Activated T-cell treated with anti-CD3 and anti-CD28 coated beads, Interleukin-2, amount 50 U/mL, for 72 hours (primary cell): ENCODE data around the gene GSTA5. TPM values are rescaled to one million over a fixed set of nuclear protein-coding genes. Genes with fewer than 3 reads are reported as not detected.
"Not testable (repeated sequence)": the region's sequence is repeated elsewhere in the genome, so short reads cannot be mapped to it uniquely, and the experiment has no call there.

ENCODE experiments used
- ATAC-seq, 2 donors: fragments of 150-1000 bp; cut with Tn5 transposase; replicated peaks in 1 of 2; 2 replicates each; pipeline ENCODE4 v1.10.0; 2021; ENCODE audit warnings: moderate library complexity in 2 of 2, mild to moderate bottlenecking in 1 of 2
- DNase-seq, 2 donors: peaks; one replicate each; pipeline ENCODE4 v3.0.0; 2021 to 2022; ENCODE audit warnings: mixed read lengths in 1 of 2
- H3K27ac Mint-ChIP-seq: one replicate; pipeline ENCODE4 v1.8.0; 2022; ENCODE audit warnings: mild to moderate bottlenecking, moderate library complexity, mixed read lengths
- H3K27me3 Mint-ChIP-seq: one replicate; pipeline ENCODE4 v1.8.0; 2022; ENCODE audit warnings: low read depth, mixed read lengths
- H3K36me3 Mint-ChIP-seq, 2 donors: one replicate each; pipeline ENCODE4 v1.8.0; 2022; ENCODE audit warnings: mixed read lengths in 2 of 2, mild to moderate bottlenecking in 1 of 2; ENCODE audit not compliant: insufficient read depth in 2 of 2
- H3K4me1 Mint-ChIP-seq: one replicate; pipeline ENCODE4 v1.8.0; 2022; ENCODE audit warnings: low read depth, mixed read lengths
- H3K4me3 Mint-ChIP-seq, 2 donors: one replicate each; pipeline ENCODE4 v1.8.0; 2022; ENCODE audit warnings: mild to moderate bottlenecking in 2 of 2, mixed read lengths in 2 of 2, moderate library complexity in 2 of 2
- H3K9me3 Mint-ChIP-seq, 2 donors: one replicate each; pipeline ENCODE4 v1.8.0; 2022; ENCODE audit warnings: mixed read lengths in 2 of 2
- total RNA-seq, 2 donors: library from RNA; stranded (reverse); gene quantifications; one replicate each; pipeline ENCODE4 v1.2.3, GENCODE V29; 2022

Gene GSTA5
- total RNA-seq, 2 donors from 2014 or later = not detected

DNA sequence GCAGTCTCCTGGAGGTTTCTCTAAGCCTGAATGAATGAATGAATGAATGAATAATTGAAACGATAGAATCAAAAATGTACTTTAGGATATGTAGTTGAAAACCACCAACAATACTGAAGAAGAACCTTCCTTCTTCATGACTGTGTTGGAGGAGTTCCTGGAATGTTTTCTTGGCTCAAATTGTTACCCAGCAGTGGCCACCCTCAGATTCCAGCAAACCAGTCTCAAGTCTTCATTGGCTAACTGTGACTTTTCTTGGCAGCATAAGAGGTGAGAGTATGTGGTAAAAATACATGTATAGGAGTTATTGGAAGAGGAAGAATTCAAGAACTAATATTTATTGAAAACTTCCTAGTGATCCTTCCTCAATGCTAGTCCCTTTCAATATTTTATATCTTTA lies 41.3 kb downstream of the GSTA5 start:
- H3K27ac Mint-ChIP-seq, DNase-seq, H3K4me3 Mint-ChIP-seq, H3K4me1 Mint-ChIP-seq, H3K36me3 Mint-ChIP-seq, H3K9me3 Mint-ChIP-seq, ATAC-seq: not testable (repeated sequence)
- H3K27me3 Mint-ChIP-seq = peaks cover 49% of the 10 kb centered on the region

DNA sequence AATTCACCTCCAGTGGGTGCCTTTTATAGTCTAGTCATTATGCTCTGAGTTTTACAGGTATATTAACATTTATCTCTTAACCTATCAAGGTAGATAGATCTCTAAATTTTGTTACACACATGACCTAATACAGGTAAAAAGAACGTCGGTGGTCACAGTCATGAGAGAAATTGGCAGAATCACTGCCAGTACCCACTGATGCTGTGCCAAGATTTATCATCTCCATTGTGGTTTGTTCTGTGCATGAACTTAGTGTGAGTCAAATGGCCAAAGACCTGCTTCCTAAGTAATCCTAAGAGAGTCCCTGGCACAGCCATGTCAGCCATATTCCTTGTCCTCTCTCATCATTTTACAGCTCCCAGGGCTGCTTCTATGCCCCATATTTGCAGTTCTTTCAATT lies 46.2 kb downstream of the GSTA5 start:
- DNase-seq, H3K4me3 Mint-ChIP-seq, H3K27ac Mint-ChIP-seq, H3K36me3 Mint-ChIP-seq, ATAC-seq, H3K9me3 Mint-ChIP-seq, H3K4me1 Mint-ChIP-seq: not testable (repeated sequence)
- peaks cover 16% of the 10 kb centered on the region for H3K27me3 Mint-ChIP-seq

DNA sequence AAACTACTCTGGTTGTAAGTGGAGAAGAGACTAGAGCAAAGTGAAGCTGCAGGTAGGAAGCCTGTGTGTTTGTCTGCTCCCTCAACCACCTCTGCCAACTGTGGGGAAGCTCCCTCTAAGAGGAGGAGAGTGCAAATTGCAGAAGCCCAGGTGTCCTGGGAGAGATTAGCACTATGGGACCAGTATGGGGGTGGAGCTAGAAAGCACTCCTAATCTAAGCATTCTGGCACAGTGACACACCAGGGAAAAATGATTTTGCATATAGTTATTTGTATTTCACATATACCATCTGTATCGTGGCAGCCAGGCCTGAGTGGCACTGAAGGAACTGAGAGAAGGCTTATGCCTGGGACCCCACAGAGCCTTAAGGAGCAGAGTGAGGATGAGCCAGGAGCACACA lies 49.8 kb downstream of the GSTA5 start:
- Mint-ChIP-seq H3K9me3 (peaks cover 3 to 4% of the 10 kb centered on the region in 2 donors), H3K36me3 (no peaks in the 10 kb centered on the region), H3K4me3 (no peak overlapping the region), H3K27ac (no peak overlapping the region), H3K27me3 (peaks cover 3% of the 10 kb centered on the region), H3K4me1 (no peaks in the 10 kb centered on the region)
- DNase-seq = no peak
- ATAC-seq = no peak

DNA sequence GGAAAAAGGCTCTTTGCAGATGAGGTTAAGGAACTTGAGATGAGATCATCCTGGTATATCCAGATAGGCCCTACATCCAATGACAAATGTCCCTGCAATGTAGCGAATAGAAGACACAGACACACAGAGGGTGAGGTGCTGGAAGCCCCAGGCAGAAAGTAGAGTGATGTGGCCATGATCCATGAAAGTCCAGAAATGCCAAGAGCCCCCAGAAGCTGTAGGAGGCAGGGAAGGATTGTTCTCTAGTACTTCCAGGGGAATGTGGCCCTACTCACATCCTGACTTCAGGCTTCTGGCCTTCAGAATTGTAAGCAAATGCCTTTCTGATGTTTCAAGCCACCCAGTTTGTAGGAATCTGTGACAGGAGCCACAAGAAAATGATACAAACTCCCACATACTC lies 51.0 kb downstream of the GSTA5 start:
- H3K27ac Mint-ChIP-seq, H3K27me3 Mint-ChIP-seq, H3K36me3 Mint-ChIP-seq, DNase-seq, H3K4me3 Mint-ChIP-seq, H3K4me1 Mint-ChIP-seq, H3K9me3 Mint-ChIP-seq, ATAC-seq: not testable (repeated sequence)

DNA sequence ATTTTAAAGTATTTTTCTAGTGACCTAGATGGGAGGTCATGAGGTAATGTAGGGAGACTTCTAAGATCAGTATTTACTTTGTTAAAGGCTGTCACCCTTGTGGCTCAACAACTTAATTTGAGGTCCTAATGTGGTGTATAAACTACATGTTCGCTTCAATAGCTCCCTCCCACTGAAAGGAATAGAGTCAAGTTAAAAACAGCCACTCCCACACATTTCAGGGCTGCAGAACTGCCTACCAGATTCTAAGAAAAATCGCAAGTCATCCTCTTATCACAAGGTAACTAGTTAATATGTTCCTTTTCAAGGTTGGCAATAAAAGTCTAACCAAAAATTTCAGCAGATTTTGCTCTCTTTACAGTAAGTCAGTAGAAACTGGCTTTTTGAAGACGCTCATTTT lies 52.1 kb downstream of the GSTA5 start:
- ATAC-seq (no peak), DNase-seq (no peak)
- peaks cover 3 to 5% of the 10 kb centered on the region in 2 donors for H3K9me3 Mint-ChIP-seq
- H3K27me3 Mint-ChIP-seq = no peaks in the 10 kb centered on the region
- no peak overlapping the region for H3K4me3 Mint-ChIP-seq
- H3K4me1 Mint-ChIP-seq = no peaks in the 10 kb centered on the region
- H3K36me3 Mint-ChIP-seq = no peaks in the 10 kb centered on the region
- no peak overlapping the region for H3K27ac Mint-ChIP-seq

DNA sequence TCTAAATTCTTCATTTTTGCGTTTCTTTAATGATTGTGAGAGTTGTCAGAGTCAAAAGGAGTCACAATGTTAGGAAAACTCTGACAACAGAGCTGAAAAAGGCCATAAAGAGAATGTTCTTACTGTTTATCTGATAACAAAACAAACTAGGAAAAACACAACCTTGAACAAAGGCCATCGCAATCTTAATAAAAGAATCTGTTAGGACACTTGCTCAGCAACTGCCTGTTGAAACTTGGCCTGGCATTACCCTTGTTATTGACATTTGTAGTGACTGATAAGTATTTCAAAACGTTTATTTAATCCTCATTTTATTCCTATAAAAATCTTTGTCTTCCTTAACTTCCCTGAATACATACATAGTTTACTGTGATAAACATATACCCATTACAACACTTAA lies 52.7 kb downstream of the GSTA5 start:
- no peaks in the 10 kb centered on the region for H3K4me1 Mint-ChIP-seq
- H3K4me3 Mint-ChIP-seq = no peak overlapping the region
- no peaks in the 10 kb centered on the region for H3K36me3 Mint-ChIP-seq
- peaks cover 3 to 5% of the 10 kb centered on the region in 2 donors for H3K9me3 Mint-ChIP-seq
- H3K27ac Mint-ChIP-seq = no peak overlapping the region
- DNase-seq (no peak), ATAC-seq (no peak)
- H3K27me3 Mint-ChIP-seq = no peaks in the 10 kb centered on the region

DNA sequence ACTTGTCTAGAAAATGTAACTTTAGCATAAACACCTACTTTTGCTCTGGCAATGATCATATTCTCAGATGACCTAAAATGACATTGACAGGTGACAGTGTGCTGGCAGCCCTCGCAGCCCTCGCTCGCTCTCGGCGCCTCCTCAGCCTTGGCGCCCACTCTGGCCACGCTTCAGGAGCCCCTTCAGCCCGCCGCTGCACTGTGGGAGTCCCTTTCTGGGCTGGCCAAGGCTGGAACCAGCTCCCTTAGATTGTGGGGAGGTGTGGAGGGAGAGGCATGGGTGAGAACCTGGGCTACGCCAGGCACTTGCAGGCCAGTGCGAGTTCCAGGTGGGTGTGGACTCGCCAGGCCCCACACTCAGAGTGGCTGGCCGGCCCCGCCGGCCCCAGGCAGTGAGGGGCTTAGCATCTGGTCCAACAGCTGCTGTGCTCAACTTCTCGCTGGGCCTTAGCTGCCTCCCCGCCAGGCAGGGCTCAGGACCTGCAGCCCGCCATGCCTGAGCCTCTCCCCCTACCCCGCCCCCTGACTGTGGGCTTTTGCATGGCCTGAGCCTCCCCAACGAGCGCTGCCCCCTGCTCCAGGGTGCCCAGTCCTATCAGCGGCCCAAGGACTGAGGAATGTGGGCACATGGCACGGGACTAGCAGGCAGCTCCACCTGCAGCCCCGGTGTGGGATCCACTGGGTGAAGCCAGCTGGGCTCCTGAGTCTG lies 54.2 kb downstream of the GSTA5 start:
- Mint-ChIP-seq H3K9me3 (peaks cover 0 to 5% of the 10 kb centered on the region in 2 donors), H3K27ac (no peak overlapping the region), H3K4me3 (no peak overlapping the region), H3K4me1 (no peaks in the 10 kb centered on the region), H3K36me3 (no peaks in the 10 kb centered on the region), H3K27me3 (peaks cover under 1% of the 10 kb centered on the region)
- no peak for ATAC-seq
- DNase-seq = no peak

DNA sequence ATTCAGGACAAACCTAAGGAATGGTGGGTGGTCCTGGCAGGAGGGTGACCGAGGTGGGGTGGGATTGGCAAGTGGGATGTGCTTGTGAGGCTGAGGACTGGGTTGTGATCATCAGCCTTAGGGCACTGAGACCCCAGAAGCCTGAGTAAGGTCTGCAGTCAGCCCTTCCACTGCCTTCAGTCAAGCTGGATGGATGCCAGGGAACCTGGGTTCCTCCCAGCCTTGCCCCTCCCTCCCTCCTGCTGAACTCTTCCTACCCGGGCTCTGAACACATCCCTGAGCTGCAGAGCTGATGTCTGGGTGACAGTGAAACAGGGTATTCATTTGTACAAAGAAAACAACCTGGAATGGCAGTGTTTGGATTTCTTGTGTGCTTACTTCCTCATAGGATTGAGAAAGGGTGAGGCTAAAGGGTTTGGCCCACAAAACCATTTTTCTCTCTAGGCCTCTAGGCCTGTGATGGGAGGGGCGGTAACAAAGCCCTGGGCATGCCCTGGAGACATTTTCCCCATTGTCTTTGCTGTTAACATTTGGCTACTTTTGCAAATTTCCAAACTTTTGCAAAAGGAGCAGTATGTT lies 57.8 kb downstream of the GSTA5 start:
- H3K4me1 Mint-ChIP-seq, H3K36me3 Mint-ChIP-seq, DNase-seq, H3K9me3 Mint-ChIP-seq, ATAC-seq, H3K27ac Mint-ChIP-seq, H3K4me3 Mint-ChIP-seq: not testable (repeated sequence)
- H3K27me3 Mint-ChIP-seq = peaks cover 27% of the 10 kb centered on the region

DNA sequence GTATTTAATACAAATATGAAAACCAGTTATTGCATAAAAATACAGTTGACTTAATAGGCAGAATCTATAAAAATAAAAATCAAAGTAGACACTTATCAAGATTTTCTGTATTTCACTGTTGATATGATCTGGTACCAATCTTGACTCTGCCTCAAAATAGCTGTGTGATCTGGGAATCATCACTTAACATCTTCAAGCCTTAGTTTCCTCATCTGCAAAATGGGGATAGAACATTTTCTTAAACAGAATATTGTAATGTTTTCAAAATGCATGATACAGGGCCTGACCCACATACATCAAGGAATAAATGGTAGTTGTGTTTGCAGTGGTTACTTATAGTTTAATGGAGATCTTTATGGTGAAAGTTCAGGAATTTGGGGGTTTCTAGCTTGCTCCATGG lies 58.4 kb downstream of the GSTA5 start:
- DNase-seq, ATAC-seq, H3K4me1 Mint-ChIP-seq, H3K4me3 Mint-ChIP-seq, H3K27ac Mint-ChIP-seq, H3K36me3 Mint-ChIP-seq, H3K9me3 Mint-ChIP-seq: not testable (repeated sequence)
- peaks cover 28% of the 10 kb centered on the region for H3K27me3 Mint-ChIP-seq

Other genes starting within 250 kb of the GSTA5 start
- gene TMEM14A, start 169.7 kb downstream of the GSTA5 start, total RNA-seq = 1 to 10 TPM; 9.3 to 9.8 TPM
- gene GSTA2, start 77.3 kb downstream of the GSTA5 start, total RNA-seq = not detected
- not detected for gene GSTA1, start 37.0 kb downstream of the GSTA5 start, total RNA-seq
- gene GSTA3, start 68.9 kb upstream of the GSTA5 start, total RNA-seq = not detected
- gene GSTA4, start 154.5 kb upstream of the GSTA5 start, total RNA-seq = 10 to 100 TPM; 17.5 to 21.4 TPM
- 10 to 100 TPM; 14.0 to 17.7 TPM for gene CILK1, start 221.0 kb upstream of the GSTA5 start, total RNA-seq
- gene FBXO9, start 224.6 kb upstream of the GSTA5 start, total RNA-seq = 100 to 1,000 TPM in 1 of 2 donors, 10 to 100 TPM in 1; 77.2 to 103 TPM